GM19328 (cell line): Measurements from ENCODE around the gene NTF3.

ENCODE experiments used
- ATAC-seq: cut with Tn5 transposase; IDR thresholded peaks from one replicate; pipeline ENCODE4 v1.9.1; 2021; ENCODE audit warnings: mild to moderate bottlenecking, moderate library complexity; ENCODE audit not compliant: unreplicated experiment

NTF3 gene

DNA sequence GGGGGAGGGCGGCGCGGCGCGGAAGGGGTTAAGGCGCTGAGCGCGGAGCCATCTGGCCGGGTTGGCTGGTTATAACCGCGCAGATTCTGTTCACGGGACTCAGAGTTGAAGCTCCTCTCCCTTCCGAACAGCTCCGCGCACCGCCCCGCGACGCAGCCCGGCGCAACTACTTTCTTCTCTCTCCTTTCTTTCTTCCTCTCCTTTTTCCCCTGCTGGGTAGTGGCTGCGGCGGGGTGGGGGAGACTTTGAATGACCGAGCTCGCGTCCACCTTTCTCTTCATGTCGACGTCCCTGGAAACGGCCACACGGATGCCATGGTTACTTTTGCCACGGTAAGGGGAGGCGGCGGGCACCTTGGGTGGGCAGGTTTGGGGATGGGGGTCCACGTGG, at the start of gene NTF3:
TSS of gene NTF3 (plus strand) at position 98 of the 390 bp plus-strand sequence. CDS start at position 315, 217 bp downstream.
- ATAC-seq: no peak

- no peak for ATAC-seq
Observed at GRCh38 chr12:5384015-5384414, 47.9 kb upstream of the NTF3 start.

DNA sequence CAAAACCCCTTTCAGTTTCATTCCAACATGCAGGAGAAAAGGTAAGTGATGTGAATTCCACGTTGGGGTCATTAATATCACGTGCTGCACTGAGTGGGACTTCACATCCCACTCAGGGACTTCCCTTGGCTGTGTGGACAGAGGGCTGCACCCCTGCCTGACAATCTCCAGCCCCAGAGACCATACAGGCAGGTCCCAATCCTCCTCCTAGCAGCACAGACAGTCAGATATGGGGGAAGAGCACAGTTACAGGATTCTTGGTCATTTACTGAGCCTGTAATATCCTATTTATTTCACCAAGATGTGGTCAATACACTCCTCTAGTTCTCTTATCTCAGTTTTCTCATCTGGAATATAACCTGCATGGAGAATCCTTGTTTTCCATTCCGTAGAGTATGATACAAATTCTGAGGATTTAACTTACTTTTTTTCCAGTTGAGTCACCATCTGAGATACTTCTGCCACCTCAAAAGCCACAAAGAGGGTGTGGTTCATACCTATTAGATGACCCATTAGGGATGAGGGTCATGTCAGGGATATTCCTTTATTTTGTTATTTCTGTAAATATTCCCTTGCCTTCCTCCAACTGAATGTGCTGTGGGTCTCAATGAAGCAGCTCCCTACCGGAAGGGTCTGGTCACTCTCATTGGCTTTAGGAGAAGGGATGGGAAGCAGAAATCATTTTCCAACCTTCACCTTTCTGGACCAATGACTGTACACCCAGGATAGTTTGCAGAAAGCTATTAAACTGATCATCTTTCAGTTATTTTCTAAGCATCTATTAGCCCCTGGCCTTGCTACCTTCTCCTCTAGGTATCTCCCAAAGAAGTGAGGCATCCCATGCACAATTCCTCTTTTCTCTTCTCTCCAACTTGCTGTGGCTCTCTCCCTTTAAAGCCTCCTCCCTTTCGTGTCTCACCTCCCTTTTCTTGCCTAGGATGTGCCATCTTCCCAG, 43.0 kb upstream of the NTF3 start:
- ATAC-seq: no peak

DNA sequence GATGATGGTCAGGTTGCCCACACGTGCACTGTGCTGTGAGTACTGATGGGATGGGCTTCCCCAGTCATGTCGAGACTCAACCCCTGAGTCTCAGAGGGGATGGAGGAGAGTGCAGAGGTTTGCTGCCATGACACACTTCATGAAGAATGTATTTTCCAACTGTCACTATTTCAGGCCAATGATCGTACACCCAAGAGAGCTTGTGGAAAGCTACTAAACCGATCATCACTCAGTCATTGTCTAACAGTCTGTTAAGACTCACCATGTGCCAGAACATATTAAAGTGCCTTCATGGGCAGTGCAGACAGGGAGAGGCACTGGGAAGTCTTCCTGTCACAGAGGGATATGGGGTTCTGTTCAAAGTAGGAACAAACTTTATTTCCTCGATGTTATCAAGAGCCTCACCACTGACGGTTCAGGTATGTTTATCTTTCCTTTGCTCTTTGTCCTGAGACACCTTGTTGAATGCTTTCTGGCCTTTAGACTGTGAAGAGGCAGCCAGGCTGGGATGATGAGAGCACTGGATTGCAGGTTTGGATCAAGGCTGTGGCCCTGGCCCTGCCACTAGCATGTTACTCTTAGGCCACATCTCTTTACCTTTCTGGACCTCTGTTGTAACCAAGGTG, 41.6 kb upstream of the NTF3 start:
- no peak for ATAC-seq

DNA sequence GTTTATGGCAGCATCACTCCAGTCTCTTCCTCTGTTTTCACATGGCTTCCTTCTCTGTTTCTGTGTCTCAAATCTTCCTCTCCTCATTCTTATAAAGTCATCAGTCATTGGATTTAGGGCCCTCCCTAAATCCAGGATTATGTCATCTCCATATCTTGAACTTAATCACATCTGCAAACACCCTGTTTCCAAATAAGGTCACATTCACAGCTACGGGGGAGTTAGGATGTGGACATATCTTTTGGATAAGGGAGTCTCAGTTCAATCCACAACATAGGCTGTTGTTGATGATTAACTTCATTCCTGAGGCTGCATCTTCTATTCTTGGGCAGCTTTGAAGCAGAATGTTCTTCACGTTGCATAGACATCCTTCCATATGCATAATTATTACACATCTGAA, 40.3 kb upstream of the NTF3 start:
- no peak for ATAC-seq

DNA sequence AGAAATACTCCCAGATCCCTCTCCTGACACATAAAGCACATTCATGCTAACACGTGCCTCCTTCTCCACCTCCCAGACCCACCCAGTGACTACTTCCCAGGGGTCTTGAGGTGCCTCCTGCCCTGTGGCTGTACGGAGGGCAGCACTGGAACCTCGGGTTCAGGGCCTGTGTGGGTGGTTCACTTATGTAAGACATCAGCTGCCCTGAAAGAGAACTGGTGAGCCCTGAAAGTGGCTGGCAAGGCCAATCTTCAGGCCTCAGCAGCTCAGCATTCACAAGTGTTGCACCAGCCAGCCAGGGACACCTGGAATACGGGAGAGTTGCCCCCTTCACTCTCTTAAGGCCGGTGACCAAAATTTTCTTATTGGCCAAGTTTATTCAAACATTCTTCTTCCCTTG, 38.9 kb upstream of the NTF3 start:
- ATAC-seq: no peak

DNA sequence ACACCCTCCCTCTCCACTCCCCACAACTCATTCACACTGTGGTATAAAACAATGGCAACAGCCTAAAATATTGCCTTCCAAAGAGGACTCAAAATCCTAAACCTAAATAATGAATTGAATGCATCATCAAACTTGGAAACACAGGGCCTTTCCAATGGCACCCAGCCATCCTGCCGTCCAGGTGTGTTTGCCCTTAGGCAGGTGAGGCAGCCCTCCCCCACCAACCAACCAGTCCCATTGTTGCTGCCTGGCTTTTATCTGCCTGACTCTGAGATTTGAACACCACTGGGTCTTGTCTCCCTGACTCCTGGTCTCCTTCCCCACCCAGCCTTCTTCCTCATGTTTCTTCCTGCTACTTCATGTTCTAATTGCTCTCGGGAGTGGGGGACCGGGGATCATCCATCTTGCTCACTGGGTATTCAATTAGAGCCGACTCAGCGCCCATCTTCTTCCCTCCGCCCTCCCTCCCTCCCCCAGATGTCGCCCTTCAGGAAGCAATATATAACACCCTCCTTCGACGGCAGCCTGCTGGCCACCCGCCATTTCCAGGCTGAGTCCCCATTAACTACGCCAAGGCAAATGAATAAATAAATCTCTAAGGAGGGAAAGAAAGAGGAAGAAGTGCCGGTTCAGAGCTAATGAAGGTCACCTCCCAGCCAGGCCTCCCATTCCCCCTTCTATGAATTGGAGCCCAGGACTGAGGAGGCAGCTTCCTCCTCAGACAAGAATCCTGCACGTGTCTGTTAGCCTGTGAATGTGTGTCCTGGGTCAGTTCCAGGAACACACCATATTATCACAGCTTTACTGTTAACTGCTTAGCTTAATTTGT, 36.3 kb upstream of the NTF3 start:
- ATAC-seq: no peak

GRCh38 chr12:5396541-5396940, 35.4 kb upstream of the NTF3 start:
- no peak for ATAC-seq

GRCh38 chr12:5399266-5399665, 32.6 kb upstream of the NTF3 start:
- ATAC-seq: no peak

DNA sequence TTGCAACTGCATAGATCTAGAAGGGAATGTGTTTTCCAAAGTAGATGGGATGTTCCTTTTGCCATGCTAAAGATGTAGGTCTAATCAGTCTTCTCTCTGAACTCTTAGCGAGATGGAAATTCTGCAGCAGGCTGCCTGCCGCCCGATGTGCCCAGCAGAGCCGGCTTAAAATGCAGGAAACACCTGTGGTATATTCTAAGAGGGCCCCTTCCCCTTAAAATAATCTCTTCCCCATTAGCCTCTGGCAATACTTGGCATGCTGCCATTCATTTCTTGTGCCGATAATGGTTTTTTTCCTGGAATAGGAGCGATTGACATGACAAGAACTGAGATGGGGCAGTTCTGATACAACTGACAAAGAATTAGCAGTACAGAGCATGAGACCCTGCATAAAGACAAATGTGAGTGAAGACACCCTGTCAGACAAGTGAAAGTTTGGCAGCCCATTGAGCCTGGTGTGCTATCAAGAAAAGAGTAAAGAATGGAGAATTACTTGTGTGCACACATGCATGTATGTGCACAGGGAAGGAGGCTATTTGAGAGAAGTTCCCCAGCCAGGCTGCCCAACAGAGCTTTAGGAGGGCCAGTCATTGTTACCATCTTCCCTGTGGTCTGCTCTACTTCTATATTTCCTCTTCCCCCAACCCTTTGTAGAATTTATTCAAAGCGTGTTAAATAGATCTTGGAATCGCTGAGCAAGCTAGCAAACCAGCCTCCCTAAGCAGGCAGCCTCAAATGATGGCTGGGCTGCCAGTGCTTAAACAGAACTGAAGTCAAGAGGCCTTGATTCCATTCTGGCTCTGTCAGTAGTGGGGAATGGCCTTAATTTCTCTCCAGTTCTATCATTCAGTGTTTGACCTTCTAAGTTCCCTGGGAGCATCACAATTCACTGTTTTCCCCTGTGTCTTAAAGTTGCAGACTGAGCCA, 29.6 kb upstream of the NTF3 start:
- ATAC-seq: no peak

DNA sequence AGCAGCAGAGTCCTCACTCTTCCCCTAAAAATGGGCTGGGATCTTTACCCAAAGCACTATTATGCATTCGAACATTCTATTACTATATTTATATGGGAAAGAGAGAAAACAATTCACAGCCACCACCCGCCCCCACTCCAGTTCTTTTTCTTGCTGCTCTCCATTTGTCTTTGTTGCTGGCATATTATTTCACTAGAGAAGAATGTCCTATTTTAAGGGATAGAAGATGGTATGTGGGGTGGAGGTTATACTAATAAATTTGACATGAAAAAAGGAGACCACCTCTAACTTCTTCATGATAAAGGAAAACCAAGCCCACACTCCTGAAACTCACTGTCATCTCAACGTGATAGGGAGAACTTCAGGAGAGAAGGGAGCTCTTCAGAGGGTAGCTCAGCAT, 28.5 kb upstream of the NTF3 start:
- no peak for ATAC-seq

- ATAC-seq: no peak
Observed at GRCh38 chr12:5407034-5407856, 24.7 kb upstream of the NTF3 start.

DNA sequence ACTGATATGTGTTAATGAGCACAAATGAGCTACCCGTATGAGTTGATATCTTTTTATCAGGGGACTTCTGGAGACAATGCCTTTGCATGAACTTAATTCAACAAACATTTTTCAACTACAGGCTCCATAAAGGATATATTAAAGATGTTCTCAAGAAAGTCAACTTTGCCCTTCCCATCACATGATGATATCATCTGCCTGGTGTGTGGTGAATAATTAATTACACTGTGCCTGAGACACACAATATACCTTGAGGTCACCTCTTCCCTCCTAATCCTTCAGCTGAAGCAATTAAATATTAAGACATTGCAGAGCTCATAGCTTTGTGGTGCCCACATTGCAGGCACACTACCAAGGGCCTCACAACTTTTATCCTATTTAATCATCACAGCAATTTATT, 22.3 kb upstream of the NTF3 start:
- no peak for ATAC-seq

DNA sequence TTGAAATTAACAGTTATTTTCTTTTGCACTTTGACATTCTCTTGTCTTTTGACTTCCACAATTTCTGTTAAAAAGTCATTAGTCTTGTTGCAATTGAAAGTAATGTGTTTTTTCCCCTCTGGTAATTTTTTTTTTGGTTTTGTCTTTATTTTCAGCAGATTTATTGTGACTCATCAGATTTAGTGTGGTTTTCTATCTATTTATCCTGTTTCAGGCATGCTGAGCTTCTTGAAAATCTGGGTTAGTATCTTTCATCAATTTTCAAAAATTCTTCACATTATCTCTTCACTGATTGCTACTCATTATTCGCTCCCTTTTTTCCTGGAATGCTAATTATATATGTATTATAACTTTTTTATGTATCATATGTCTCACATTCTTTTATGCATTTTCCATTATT, 15.3 kb upstream of the NTF3 start:
- ATAC-seq: no peak

- ATAC-seq: no peak
Observed at GRCh38 chr12:5417500-5417899, 14.4 kb upstream of the NTF3 start.

GRCh38 chr12:5428332-5429221, 3.3 kb upstream of the NTF3 start:
- no peak for ATAC-seq

DNA sequence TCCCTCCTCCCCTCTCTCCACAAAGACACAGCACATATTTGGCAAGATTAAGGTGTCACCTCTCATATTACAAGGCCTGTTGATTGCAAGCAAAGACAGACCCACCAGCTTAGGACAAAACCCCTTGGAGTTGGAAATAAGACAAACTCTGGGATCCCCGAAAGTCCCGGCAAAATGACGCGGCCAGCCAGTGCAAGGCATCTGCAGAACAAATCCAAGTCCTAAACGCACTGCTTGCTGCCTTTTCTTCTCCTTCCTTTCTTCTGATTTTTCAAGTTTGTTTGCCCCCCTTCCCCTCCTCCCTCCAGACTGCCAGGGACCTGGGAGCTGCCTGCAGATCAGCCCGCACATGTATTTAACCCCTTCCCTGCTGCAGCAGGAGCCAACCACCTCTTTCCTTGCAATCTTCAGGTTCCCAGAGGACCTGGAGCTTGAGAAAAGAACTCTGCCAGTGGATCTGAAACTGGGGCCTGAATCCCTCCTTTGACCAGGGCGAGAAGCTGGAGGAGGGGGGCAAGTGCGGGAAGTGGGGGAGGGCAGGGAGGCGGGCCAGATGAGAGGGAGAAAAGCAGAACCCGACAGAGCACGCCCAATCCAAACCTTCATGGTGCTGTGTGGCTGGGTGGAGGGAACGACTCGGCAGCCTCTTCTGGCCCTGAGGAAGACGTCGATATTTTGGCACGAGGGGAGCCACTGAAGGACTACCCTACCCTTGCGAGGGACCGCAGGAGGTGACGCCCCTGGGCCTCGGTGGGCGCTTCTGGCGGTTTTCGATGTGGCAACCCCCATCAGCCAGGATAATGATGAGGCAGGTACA, 2.0 kb upstream of the NTF3 start:
- no peak for ATAC-seq
